ENCODE results near the gene MAB21L4.
"Not testable (repeated sequence)": the region's sequence is repeated elsewhere in the genome, so short reads cannot be mapped to it uniquely, and the experiment has no call there.

Gene MAB21L4

DNA sequence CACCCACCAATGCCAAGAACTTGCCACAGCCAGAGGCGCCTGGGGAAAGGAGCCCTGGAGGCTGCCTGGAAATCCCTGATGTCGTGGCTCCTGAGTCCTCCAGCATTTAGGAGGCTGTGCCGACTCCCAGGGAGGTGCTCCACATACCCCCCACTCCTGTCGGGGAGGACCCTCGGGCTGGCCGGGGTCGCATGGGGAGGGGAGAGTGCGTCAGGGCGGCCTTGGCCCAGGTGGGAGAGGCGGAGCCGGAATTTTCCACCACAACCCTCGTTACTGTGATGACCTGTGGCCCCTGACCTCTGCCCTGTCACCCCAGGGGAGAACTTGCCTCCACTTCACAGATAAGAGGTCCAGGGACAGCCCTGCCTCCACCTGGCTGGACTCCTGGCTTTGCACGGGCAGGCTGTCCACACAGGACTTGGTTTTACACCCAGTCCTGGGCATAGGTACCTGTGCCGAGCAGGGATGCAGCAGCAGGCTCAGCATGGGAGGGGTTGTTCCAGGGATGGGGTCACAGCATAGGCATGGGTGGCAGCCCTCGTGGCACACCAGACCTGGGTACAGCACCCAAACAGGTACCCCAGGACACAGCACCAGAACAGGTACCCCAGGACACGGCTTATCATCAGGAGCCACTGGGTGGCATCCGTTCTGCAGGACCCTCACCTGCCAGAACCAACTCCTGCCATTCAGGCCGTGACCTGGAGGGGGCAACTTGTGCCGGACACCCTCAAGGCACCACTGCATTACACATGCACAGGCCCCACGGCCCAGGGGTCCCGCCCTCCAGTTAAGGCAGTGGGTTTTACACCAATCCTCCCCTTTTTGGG is 39.6 kb downstream of the MAB21L4 start:
- FAIRE-seq, result no peak

DNA sequence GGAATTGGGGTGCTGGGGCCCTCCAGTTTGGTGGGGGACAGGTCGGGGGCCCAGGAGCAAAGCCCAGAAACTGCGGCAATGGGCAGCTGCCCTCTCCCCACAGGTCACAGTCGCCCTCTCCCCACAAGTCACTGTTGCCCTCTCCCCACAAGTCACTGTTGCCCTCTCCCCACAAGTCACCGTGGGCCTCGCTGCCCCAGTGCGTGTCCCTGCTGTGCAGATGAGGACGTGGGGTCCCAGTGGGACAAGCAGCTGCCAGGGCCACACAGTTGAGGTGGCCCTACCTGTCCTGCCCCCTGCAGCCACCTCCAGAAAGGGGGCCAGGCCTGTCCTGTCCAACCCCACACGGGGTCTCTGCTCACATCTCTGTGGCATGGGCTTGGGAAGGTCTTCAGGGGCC is 40.3 kb downstream of the MAB21L4 start:
- FAIRE-seq, result no peak

DNA sequence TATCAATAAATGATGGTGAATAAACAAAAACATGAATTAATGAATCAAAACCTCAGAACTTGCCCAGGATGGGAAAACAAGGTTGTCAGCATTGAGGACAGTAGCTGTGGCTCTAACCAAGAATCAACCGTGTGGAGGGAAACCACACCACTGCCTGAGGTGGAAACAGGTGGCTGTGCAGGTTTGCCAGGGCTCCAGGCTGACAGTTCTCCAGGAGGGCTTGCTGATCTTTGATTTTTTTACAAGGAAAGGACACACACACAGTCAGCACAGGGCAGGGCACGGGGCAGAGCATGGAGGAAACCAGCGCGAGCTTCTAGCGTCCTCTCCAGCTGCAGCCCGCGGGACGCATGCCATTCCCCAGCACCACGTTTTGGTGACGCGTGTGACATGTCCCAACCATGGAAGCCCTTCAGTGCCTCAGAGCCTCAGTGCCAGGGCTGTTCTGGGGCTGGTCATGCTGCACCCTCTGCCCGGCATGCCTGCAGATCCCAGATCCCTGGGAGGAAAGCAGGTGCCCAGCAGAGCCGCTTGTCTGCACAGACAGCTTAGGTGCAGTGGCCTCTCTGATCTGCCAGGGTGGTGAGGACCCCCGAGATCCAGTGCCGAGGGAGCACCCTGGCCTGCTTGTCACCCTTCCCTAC is 43.2 kb downstream of the MAB21L4 start:
- FAIRE-seq, result no peak

DNA sequence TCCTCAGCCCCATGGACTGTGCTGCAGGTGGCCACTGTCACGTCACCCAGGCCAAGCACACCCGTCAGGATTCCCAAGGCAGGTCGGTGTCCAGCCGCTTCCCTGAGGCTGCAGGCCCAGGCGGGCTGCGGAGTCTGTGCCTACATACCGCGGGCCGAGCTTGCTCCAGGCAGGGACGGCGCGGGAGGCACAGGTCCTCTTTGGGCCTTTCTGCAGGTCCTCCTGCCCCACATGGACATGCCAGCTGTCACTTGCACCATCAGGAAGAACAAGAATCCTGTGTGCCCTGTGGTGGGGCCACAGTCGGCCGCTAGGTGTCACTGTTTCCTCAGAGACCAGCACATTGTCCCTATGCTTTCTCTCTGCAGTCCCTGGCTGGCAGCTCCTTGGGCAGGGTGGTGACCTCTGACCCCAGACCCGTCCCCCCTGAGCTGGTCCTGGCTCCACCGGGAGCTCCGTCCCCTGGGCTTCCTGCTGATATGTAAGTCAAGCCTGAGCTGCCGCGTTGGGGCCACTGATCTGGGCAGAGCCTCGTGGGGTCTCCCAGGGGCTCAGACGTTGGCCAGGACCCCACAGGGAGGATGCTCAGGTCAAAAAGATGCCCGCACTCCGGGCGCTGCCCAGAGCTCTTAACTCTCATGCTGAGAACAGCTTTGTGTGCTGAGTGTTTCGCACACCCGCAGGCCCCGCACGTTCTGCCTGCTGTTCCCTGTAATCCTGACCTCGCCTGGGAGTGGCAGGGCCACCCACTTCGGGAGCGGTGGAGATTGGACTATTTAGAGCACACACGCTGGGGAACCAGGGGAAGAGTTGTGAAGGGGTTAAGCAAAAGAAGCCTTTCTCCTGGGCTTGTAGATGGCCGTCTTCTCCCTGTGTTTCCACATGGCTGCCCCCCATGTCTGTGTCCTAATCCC is 44.6 kb downstream of the MAB21L4 start:
- no peak for FAIRE-seq

GRCh38 chr2:240850756-240851077 is 45.2 kb downstream of the MAB21L4 start:
- FAIRE-seq, result no peak

GRCh38 chr2:240850026-240850425 is 45.9 kb downstream of the MAB21L4 start:
- FAIRE-seq, result no peak

DNA sequence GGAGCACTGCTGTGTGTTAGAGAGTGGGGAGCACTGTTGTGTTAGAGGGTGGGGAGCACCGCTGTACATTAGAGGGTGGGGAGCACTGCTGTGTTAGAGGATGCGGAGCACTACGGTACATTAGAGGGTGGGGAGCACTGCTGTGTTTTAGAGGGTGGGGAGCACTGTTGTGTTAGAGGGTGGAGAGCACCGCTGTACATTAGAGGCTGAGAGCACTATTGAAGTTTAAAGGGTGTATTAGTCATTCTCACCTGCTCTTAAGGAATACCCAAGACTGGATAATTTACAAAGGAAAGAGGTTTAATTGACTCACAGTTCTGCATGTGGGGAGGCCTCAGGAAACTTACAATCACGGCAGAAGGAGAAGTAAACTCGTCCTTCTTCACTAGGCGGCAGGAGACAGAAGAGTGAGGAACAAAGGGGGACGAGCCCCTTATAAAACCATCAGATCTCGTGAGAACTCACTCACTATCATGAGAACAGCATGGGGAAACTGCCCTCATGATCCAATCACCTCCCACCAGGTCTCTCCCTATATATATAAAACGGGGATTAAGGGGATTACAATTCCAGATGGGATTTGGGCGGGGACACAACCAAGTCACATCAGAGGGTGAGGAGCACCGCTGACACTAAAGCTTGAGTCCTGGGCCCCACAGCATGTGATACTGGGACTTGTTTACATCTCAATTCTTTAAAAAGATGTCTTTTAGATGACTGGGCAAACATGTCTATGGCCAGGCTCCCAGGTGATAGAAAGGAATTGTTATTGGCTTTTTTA is 46.9 kb downstream of the MAB21L4 start:
- no peak for FAIRE-seq

DNA sequence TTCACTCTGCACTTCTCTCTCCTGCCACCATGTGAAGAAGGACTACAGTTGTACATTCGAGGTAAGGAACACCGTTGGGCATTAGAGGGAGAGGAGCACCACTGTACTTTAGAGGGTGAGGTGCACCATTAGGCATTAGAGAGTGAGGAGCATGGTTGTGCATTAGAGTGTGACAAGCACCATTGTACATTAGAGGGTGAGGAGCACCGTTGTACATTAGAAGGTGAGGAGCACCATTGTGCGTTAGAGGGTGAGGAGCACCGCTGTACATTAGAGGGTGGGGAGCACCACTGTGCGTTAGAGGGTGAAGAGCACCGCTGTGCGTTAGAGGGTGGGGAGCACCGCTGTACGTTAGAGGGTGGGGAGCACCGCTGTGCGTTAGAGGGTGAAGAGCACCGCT is 48.1 kb downstream of the MAB21L4 start:
- no peak for FAIRE-seq

DNA sequence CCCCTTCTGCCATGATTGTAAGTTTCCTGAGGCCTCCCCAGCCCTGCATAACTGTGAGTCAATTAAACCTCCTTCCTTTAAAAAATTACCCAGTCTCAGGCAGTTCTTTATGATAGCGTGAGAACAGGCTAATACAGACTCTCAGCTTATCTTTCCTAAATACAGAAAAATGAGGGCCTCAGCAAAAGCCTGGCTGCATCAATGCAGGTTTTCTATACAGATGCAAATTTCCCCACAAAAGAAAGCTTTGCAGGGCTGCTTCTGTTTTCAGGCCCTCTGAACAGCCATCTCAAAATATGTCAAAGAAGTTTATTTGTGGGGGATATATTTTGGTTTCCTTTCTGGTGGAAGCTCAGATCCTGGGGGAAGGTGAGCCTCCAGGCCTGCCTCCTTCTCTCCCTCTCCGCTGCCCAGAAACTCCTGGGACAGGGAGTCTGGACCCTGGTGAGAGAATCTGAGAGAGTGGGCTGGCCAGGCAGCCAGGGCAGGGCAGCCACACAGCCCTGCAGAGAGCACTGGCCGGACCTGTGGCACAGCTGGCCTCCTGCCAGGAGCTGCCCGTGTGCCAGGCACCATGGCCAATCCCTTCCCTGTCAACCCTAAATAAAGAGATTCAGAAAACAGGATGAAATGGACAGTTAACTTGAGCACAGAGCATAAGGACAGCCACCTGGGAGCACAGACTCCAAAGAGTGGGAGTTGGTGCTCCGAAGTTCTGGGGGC is 48.9 kb downstream of the MAB21L4 start:
- no peak for FAIRE-seq

GRCh38 chr2:240846309-240846708 is 49.6 kb downstream of the MAB21L4 start:
- not testable (repeated sequence) for FAIRE-seq

GRCh38 chr2:240840435-240841060 is 55.4 kb downstream of the MAB21L4 start:
- no peak for FAIRE-seq

DNA sequence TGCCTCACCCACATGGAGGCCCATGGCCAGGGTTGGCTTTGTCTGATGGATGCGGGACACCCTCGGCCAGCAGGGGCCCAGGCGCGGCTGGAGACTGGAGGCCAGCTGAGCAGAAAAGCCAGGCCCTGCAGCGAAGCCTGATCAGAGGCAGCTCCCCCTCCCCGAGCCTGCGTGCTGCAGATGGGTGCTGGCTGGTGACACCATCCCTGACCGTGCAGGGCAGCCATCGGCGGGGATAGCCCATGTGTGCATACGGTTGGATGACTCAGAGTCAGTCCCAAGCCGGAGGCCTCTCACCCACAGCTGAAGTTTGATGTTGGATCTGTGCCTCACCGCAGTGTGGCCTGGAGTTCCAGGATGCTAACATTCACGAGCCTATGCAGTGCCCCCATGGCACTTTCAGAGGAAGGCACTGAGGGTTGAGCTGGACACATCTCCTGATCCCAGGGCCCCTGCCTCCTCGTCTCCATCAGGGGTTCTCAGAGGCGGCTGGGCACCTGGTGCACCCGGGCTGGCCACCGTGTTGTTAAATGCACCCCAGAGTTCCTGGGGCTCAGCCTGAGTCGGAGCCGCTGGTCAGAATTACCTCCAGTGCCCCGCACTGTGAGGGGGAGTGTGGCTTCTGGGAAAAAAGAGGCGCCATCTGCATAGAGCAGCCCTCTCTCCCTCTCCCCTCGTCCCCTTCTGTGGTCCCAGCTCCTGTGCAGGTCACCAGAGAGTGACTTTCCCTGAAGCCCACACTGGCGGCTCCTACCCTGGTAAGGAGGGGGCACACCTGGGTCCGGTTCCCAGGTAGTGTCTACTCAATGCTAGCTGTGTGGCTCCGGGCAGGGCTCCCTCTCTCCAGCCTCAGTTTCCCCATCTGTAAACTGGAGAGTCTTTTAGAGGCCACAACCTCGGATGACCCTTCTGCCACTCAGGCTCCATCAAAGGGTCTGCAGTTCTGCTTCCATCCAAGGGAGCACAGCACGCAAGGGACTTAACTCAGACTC is 56.5 kb downstream of the MAB21L4 start:
- no peak for FAIRE-seq

DNA sequence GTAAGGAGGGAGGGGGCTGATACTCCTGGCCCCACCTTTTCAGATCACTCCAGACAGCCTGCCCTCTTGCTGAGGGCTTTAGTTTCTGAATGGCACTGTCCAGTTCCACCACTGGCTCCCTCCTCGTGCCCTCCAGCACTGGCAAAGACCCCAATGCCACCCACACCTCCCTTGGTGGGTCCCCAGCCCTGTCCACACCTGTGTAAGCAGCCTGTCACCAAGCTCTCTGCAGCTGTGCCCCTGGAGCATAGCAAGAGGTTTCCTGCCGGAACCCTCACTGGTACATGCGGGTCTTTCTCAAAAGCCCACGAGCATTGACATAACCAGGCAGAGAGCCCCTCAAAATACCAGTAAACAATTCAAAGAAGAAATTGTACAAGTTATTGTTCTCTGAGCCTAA is 58.3 kb downstream of the MAB21L4 start:
- no peak for FAIRE-seq

DNA sequence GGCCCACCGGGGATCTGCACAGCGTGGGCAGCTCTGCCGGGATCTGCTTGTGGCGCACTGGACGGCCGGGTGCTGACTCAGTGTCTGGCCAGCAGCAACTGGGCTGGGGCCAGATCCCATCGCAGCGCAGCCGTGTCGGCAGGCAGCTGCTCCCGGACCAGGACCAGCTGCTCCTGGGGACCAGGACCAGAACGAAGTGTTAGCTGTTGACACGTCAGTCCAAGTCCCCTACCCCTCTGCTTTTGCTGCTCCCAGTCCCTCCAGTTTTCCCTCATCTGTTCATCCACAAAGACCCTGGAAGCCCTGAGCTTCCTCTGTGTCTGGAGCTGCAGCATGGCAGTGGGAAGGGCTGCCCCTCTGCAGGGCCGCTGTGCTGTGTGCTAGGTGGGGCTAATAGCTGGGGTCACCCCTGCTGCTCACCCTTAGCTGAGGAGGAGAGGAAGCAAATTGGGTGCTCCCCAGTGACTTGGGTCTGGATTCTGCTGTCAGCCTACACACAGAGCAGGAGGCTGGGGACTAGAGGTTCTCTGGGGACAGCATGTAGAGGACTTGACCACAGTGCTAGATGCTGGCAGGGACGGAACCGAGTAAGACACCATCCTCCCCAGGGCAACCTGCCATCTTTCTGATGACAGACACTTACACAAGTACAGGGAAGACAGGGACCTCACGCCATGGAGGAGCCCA is 59.0 kb downstream of the MAB21L4 start:
- FAIRE-seq, result no peak
